Hematopoietic multipotent progenitor cell treated with erythropoietin and hydrocortisone succinate and interleukin-3 and kit ligand, for 6 days (in vitro differentiated cells): ENCODE data around the gene EYS.
A peak's percentile ranks its signal among the peaks of the same experiment; 100 is the strongest.
"Not testable (repeated sequence)": the region's sequence is repeated elsewhere in the genome, so short reads cannot be mapped to it uniquely, and the experiment has no call there.

ENCODE experiments used
- DNase-seq: peaks from one replicate; pipeline ENCODE4 v3.0.0-alpha.2; 2015

The EYS gene

DNA sequence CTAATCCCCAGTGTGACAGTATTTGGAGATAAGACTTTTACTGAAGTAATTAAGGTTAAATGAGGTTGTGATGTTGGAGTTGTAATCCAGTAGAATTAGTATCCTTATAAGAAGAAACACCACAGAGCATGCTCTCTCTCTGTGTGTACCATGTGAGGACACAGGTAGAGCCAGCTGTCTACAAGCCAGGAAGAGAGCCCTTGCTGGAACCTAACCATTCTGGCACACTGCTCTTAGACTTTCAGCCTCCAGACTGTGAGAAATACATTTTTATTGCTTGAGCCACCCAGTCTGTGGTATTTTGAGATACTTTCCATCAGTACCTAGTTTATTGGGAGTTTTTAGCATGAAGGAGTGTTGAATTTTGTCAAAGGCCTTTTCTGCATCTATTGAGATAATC lies 1961.2 kb downstream of the EYS start:
- DNase-seq = no peak

DNA sequence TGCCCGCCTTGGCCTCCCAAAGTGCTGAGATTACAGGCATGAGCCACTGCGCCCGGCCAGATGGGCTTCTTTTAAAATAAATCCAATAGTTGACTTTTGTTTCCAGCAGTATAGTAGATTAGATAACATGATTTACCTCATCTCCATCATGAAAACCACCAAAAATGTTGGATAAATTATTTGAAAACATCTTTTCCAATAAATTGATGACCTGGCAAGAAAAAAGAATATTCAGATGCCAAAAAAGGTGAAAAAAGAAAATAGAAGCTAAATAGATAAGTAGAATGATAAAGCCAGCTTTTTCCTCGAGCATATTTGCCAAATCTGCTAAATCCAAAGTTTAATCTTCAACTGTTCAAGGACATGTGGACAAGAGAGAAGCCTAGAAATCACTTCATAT lies 1962.2 kb downstream of the EYS start:
- no peak for DNase-seq

DNA sequence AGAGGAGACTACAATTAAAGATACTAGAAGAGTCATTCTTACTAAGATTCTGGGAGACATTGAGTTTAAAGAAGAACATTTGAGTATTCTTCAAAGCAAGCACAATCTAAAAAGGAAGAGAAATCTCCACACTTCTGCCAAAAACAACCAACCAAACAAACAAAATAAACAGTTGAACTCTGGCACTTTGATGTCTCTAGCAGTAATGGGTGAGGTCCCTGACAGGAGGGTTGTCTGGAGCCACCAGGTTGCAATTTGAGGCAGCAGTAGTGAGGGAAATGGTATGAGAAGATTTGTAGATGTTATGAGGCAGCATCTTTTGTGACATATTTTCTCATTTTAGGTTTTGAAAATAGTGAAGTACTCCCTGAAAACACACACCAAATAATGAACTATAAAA lies 1963.3 kb downstream of the EYS start:
- no peak for DNase-seq

DNA sequence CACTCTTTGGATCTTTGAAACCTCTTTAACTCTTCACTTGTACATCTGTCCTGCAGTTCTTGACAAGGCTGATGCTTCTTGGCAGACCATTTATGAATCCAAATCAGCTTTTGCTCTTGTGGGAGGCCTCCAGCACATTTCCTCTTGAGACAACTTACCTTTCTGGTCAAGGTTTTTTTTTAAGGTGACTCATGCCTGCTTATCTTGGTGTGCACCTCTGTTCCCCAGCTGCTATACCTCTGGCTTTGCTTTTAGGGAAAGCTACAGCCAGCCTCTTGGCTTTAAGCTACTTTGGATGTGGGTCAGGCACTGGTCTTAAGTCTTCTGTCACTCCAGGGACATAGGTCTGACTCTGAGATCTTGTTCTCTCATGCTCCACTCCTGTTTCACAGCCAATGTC lies 1965.0 kb downstream of the EYS start:
- DNase-seq = no peak

DNA sequence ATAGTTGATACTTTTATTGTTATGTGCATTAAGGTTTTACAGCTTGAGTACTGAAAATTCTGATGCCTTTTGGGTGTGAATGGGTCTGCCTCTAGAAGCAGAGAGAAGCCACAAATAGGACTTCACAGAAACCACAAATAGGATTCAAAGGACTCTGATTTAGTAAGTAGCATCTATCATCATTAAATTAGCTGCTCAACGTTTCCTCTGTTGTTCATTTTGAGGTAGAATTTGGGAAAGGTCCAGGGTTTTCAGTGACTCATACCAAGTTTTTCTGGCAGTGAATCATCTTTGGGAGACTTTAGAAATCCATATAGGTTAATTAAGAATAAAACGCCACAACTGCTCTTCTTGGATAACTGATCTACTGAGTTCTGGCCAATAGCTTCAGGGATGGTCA lies 1966.3 kb downstream of the EYS start:
- DNase-seq = no peak

DNA sequence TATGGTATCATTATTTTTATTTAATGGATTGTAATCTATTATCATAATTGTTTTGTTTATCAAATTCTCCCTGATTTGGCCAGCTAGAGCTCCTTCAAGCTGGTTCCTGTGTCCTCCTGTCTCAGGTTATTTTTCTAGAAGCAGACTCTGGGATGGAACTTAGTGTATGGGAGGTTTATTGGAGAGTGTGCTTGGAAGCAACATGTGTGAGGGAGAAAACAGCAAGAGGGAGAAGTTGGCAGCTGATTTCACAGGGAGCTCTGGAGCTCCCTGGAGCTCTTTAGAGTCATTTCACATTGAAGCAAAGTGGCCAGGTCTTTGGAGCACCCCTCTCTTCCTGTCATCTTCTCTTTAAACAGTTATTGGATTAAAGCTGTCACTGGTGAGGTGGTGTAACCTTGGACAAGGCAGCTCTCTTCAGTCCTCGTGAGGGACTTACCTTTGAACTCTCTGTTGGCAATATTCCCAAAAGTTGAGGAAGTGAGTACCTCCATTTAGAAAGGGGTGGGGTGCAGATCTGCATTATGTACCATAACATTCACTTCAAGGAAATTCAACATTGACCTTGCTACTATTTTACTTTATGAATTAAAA lies 1967.8 kb downstream of the EYS start:
- no peak for DNase-seq

DNA sequence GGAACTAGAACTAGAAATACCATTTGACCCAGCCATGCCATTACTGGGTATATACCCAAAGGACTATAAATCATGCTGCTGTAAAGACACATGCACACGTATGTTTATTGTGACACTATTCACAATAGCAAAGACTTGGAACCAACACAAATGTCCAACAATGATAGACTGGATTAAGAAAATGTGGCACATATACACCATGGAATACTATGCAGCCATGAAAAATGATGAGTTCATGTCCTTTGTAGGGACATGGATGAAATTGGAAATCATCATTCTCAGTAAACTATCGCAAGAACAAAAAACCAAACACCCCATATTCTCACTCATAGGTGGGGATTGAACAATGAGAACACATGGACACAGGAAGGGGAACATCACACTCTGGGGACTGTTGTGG lies 1968.8 kb downstream of the EYS start:
- DNase-seq = not testable (repeated sequence)

DNA sequence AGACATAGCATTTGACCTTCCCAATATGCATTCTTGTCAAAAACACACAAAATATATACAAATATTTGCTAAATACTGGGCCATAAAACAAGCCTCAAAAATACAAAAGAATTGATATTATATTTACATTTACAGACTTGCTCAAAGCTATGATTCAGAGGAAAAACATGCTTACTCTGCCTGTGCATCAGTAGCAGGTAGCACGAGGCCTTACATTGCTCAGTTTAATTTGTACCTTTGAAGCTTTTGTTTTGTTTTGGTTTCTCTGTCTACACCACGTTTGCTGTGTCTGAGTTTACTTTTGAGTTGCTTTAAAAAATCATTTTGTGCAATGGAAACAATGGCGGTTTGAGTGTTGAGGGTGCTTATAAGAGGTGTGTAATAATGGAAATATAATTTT lies 1972.1 kb downstream of the EYS start:
- DNase-seq = no peak

DNA sequence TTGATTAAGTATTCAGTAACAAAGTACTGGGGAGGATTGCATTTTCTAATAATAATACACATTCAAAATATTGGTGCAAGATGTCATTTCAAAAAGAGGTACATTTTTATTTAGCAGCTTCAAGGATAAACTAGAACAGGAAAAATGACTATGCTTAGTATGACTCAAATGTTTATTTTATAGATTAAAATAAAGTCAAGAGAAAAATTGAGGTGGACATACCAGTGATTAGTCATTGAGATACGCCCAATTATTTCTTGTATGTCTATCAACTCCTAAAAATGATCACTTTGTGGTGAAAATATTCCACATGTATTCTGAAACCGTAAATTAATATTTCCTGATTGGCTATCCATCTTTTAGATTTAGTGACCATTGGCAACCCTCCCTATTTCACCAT lies 1974.7 kb downstream of the EYS start:
- no peak for DNase-seq

DNA sequence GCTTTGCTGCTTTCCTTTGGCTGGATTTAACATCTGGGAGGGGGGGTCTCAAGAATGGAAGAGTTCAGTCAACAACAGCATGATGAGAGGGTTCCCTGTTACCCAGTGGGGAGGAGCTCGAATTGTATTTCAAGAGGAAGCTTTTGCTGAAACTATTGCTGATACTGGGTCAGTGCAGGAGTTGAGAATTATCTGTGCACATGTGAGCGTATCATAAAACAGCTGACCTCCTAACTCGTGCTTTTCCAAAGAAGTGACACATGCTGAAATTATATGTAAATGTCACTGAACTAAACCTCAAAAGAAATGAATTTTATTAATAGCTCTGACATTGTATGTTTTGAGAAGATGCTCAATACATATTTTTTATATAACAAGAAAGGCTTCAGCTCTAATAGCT lies 1975.1 kb downstream of the EYS start:
- no peak for DNase-seq

DNA sequence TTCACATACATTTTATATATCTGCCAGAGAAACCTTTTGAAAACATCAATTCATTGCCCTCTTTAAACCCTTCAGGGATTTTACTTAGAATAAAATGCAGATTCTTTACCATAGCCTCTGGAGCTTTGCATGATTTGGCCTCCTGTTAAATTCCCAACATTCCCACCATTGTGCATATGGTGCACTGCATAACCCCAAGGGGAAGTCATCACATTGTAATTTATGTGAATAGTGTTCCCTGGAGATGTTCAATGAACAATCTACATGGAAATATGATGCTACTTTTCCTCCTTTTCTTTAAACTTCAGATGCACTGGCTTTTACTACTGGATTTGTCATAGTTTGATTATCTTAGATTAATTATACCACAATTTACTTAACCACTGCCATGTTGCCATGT lies 1976.7 kb downstream of the EYS start:
- DNase-seq = no peak

DNA sequence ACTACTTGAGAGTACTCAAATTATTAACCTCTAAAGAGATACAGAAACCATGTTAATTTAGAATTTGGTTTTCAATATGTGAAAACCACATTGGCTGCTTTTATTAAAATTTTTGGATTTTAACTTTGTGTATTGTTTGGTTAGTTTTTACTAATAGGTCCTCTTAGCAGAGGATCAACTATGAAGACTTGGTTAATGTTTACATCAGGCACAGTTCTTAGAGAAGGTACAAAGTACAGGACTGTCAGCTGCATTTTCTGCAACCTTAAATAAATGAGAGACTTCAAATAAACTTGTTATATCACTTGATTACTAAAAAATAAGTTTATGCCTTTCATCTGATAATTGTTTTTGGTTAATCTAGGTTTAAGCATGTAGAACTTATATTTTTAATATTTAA lies 1982.3 kb downstream of the EYS start:
- no peak for DNase-seq

DNA sequence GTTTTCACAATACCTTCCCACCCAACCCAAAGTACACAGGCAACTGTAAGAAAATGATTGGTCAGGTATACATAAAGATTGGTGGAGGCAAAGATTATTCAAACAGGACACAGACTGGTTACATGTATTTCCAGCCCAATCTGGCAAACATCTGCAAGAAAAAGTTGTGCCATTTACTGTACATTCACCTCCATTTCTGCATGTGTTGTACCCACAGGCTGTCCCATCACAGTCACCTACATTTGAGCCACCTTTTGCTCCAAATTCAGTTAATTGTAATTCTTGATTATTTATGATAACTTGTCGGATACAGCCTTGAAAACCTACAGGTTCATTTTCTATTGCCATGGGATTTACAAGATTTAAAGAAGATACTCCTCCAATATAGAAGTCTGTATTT lies 1985.8 kb downstream of the EYS start:
- no peak for DNase-seq

DNA sequence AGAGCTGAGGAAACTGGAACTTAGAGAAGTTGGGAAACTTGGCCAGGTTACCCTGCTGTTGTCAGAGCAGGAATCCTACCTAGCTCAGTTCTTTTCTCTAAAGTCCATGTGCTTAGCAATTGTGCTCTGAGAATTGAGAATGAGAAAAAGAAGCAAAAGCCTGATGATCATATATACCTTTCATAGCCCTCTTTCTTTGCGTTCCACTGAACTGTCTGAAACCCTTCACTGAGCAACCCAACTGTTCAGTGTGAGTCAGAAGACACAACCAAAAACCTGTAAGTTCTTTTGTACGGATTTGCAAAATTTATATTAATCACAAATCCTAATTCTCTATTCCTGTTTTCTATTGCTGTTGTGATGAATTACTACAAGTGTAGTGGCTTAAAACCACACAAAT lies 1990.9 kb downstream of the EYS start:
- DNase-seq = no peak

DNA sequence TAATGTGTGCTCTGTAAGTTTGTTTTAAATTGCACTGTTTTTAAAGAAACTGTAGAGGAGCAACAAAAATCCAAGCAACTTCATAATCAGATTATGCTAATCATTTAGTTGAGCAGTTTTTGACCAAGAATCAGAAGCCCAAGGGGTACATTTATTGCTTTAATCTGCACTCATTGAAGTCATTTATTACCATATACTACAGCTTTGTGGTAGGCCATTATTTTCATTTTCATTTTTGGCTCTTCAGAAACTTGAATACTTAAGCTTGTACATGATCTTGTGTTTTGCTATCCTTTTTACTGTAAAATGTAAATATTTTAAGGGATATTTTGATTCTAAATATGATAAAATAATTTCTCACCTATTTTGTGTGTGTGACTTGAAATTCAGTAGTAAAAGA lies 1992.9 kb downstream of the EYS start:
- no peak for DNase-seq

DNA sequence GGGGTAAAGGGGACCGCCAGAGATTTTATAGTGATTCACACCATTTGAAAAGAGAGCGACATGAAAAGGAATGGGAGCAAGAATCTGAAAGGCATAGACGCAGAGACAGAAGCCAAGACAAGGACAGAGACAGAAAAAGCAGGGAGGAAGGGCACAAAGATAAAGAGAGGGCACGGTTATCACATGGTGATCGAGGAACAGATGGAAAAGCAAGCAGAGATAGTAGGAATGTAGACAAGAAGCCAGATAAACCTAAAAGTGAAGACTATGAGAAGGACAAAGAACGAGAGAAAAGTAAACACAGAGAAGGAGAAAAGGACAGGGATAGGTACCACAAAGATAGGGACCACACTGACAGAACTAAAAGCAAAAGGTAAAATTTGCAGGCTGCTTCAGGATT lies 1993.7 kb downstream of the EYS start:
- DNase-seq = no peak

DNA sequence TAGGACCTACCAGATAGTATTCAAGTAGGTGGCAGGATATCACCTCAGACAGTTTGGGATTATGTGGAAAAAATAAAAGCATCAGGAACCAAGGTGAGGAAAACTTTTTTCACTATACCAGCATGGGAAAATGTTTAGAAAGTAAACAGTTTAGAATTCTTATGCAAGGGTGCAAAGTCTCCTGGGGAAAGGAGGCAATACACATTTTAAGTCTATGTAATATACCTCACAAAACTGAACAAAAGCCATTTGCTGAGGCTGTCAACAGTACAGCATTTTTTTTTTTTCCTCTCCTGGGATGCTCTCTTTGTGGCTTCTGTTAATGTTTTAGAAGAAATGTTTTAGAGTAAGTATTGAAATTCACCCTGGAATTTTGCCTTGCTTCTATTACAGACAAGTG lies 1997.9 kb downstream of the EYS start:
- no peak for DNase-seq

DNA sequence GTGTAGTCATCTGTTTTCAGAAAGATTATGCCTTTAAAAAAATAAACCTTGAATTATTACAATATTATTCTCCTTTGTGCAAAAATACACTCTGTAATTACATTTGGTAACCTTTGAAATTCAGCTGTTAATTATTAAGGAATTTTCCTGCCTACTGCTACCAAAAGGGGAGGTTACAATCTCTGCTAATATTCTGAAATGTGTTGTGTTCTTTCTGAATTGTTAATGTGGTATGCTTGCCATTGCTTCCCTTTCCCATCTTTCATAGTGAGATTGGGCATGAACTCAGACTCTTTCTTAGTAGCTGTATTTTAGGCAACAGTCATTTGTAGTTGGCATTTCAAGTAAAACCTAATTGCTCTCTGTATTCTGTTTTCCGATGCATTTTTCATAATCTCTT lies 1998.4 kb downstream of the EYS start:
- no peak for DNase-seq

DNA sequence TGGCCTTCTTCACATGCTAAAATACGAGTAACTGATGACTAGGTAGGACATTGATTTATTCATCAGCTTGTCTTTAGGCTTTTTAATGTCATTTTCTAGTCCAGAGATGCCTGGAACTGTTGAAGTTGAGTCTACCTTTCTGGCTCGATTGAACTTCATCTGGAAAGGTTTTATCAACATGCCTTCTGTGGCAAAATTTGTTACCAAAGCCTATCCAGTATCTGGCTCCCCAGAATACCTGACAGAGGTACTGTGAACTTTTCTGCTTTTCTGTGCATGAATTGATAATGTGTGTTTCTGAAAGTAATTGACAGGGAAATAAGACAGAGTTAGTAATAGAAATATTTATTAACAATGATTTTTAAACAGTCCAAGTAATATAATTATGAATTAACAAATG lies 2000.4 kb downstream of the EYS start:
- no peak for DNase-seq

DNA sequence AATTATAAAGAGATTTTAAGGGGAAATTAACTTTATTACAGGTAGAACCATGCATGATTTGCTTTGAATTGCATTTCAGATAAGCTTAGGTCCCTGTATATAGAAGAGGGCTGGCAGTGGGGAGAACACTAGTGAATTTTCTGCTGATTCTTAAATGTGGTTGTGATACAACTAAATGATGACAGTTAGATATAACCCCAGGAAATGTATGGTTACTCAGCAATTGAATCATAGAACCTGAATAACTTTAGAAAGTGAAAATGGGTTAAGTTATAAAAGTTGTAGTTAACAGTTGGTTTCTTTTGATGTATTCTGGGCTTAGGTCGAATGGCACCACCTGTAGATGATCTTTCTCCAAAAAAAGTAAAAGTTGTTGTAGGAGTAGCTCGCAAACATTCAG lies 2001.3 kb downstream of the EYS start:
- no peak for DNase-seq

DNA sequence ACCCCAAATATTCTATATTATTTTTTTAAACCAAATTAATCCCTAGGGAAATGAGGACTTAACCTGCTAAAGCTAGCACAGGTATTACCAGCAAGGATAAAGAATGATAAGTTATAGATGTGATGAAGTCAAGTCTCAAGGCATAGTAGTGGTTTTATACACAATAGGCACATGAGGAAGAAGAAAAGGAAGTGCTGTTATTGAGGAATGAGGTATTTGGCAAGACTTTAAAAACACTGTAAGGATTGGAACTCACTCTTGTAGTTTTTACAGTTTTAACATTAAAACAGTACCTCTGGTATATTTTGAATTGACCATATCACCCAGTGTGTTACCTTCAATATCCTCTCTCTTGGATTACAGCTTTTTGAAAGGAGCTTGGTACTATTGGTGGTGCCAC lies 2016.8 kb downstream of the EYS start:
- DNase-seq = no peak

DNA sequence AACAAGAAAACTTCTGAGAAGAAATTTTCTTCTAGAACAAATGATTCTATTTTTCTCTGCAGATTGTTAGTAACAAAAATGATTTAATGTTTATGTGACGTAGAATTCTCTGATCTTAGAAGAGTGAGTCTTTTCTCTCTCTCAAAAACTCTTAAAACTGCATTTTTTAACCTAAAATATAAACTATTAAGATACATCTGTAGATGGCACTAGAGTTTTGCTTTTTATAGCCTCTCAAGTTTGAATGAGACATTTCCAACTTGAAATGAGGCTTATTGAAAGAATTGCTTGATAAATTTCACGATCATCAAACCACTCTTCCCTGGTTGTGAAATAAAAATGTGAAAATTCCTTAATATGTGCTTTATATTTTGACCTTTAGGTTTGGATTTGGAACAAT lies 2017.6 kb downstream of the EYS start:
- peak; percentile 29 for DNase-seq

DNA sequence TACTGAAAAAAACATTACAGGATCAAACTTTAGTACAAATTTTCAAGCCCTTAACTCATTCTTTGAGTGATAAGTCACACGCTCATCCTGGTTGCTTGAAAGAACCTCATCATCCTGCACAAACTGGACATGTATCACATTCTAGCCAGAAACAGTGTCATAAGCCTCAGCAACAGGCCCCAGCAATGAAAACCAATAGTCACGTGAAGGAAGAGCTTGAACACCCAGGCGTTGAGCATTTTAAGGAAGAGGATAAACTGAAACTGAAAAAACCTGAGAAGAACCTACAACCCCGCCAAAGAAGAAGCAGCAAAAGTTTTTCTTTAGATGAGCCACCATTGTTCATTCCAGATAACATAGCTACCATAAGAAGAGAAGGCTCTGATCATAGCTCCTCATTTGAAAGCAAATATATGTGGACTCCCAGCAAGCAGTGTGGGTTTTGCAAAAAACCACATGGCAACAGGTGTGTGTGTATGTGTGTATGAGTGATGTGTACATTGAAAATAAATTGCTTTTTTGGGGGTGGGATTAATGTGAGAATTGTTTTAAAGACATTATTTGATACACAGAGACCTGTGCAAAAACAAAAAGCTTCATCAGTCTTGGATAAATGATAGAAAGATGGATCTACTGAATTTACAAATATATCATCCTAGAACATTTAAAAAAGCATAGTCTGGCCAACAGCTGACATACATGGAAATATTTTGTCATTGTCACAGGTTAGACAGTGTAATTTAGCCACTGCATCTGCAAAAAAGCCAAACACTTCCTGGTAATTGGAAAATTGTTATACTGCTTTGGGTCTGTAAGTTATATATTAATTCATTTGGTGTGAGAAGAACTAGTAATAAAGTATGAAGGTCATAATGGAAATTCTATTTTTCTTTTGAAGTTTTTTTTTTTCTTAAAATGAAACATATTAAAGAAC lies 2021.3 kb downstream of the EYS start:
- no peak for DNase-seq

DNA sequence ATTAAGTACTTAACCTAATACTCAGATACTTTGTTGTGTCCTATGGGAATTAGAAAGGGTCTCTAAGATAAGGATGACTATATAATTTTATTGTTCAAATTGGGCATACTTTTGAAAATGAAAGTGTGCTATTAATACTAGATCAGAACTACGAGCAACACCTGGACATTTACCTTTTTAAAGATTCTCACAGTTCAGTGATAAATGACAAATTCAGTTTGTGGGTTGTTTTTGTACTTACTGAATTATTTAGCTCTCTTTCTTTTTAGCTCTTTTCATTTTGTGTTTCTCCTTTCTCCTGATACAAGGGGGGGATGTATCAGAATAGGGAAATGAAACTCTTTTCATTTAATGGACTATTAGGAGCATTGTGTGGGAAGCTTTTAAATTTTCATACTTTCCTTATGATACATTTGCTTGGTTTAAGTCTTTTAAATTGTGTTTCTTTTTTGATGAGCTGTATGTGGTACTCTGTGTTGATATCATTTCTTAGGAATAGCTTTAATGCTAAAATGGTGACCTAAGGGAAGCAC lies 2023.9 kb downstream of the EYS start:
- DNase-seq = no peak

DNA sequence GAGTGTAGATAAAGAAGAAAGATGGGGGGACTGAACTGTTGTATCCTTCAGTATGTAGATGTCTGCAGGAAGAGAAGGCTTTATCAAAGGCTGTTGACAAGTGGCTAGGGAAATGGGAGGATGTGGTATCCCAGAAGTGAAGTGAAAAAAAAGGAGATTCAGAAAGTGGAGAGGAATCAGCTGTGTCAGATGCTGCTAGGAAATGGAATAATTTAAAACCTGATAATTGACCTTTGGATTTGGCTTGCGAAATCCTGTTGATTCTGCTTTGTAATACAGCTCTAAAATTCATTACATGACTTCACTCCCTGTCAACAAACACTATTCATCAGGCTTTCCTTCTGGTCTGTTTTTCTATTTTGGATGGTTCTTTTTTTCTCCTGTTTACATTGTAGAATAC lies 2029.7 kb downstream of the EYS start:
- no peak for DNase-seq
